DMS53 treated with DMSO at 0.1 percent for 48 hours (cell line): ENCODE data around the gene CLSTN2.

Experiments used
- DNase-seq: peaks from one replicate; lab custom pipeline; 2025; ENCODE audit not compliant: unreplicated experiment; lab: John Stamatoyannopoulos, UW

CLSTN2 gene

GRCh38 chr3:140472306-140473020 lies 537.5 kb downstream of the CLSTN2 start:
- DNase-seq, result no peak

- no peak for DNase-seq
These were observed 552.6 kb downstream of the CLSTN2 start for GRCh38 chr3:140487566-140487965.

GRCh38 chr3:140493271-140493670 lies 558.3 kb downstream of the CLSTN2 start:
- DNase-seq, result no peak

- no peak for DNase-seq
These were observed 560.0 kb downstream of the CLSTN2 start for GRCh38 chr3:140494970-140495369.

GRCh38 chr3:140497331-140497730 lies 562.3 kb downstream of the CLSTN2 start:
- no peak for DNase-seq

GRCh38 chr3:140499114-140499757 lies 564.3 kb downstream of the CLSTN2 start:
- DNase-seq, result peak; percentile 0

- DNase-seq, result no peak
These were observed 565.5 kb downstream of the CLSTN2 start for GRCh38 chr3:140500473-140500872.

- no peak for DNase-seq
These were observed 566.2 kb downstream of the CLSTN2 start for GRCh38 chr3:140501061-140501769.

GRCh38 chr3:140501770-140502364 lies 566.9 kb downstream of the CLSTN2 start:
- DNase-seq, result no peak

GRCh38 chr3:140505213-140505612 lies 570.2 kb downstream of the CLSTN2 start:
- DNase-seq, result no peak

- no peak for DNase-seq
These were observed 570.9 kb downstream of the CLSTN2 start for GRCh38 chr3:140505876-140506275.

- no peak for DNase-seq
These were observed 573.6 kb downstream of the CLSTN2 start for GRCh38 chr3:140508550-140508949.

GRCh38 chr3:140509534-140509933 lies 574.5 kb downstream of the CLSTN2 start:
- no peak for DNase-seq

- DNase-seq, result no peak
These were observed 575.4 kb downstream of the CLSTN2 start for GRCh38 chr3:140510303-140510861.

GRCh38 chr3:140521751-140522445 lies 586.9 kb downstream of the CLSTN2 start:
- DNase-seq, result no peak

GRCh38 chr3:140522653-140523380 lies 587.8 kb downstream of the CLSTN2 start:
- no peak for DNase-seq

- DNase-seq, result no peak
These were observed 588.6 kb downstream of the CLSTN2 start for GRCh38 chr3:140523600-140523999.

GRCh38 chr3:140527156-140527555 lies 592.2 kb downstream of the CLSTN2 start:
- DNase-seq, result no peak

GRCh38 chr3:140529096-140529495 lies 594.1 kb downstream of the CLSTN2 start:
- DNase-seq, result no peak

- DNase-seq, result no peak
These were observed 594.6 kb downstream of the CLSTN2 start for GRCh38 chr3:140529558-140529957.
